ENCODE measurements around the gene ALDH16A1.

ALDH16A1 gene

GRCh38 chr19:49415810-49416200, 37.2 kb upstream of the ALDH16A1 start:
- Histone ChIP-seq H3K4me1 (ENCODE audit: insufficient read depth, low read length) (no peaks in the 10 kb centered on the region), H3K9me3 (ENCODE audit: low read length) (no peaks in the 10 kb centered on the region), H3K9ac (ENCODE audit: low read length) (no peak overlapping the region), H3K27me3 (ENCODE audit: control insufficient read depth in 1 of 2, insufficient read depth in 2 of 2, low read length in 2 of 2) (peaks cover 17 to 37% of the 10 kb centered on the region in 2 donors), H3K4me3 (ENCODE audit: low read depth in 1 of 2, low read length in 2 of 2) (no peak overlapping the region), H3K36me3 (ENCODE audit: insufficient read depth, low read length) (no peaks in the 10 kb centered on the region), H3K27ac (ENCODE audit: low read depth, low read length) (no peak overlapping the region)

DNA sequence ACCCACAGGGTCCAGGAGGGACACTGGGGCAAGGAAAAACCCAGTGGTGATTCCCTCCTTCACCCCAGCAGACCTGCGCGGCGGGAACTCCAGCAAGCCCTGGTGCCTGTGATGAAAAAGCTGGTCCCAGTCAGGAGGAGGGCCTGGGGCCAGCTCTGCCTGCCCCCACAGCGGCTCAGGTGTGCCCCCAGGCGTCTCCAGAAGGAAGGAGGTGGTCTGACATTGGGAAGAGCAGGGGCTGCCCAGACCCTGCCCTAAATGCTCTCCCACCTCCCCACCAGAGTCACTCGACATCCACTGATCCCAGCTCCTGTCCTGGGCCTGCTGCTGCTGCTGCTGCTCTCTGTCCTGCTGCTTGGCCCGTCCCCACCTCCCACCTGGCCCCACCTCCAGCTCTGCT, 35.9 kb upstream of the ALDH16A1 start:
- H3K4me3 ChIP-seq (ENCODE audit: low read depth in 1 of 2, low read length in 2 of 2): no peak overlapping the region
- no peaks in the 10 kb centered on the region for H3K9me3 ChIP-seq (ENCODE audit: low read length)
- H3K36me3 ChIP-seq (ENCODE audit: insufficient read depth, low read length): no peaks in the 10 kb centered on the region
- no peak overlapping the region for H3K9ac ChIP-seq (ENCODE audit: low read length)
- H3K27me3 ChIP-seq (ENCODE audit: control insufficient read depth in 1 of 2, insufficient read depth in 2 of 2, low read length in 2 of 2): peaks cover 28 to 47% of the 10 kb centered on the region in 2 donors
- no peak overlapping the region for H3K27ac ChIP-seq (ENCODE audit: low read depth, low read length)
- H3K4me1 ChIP-seq (ENCODE audit: insufficient read depth, low read length): peaks cover 5% of the 10 kb centered on the region

- H3K9me3 ChIP-seq (ENCODE audit: low read length): no peaks in the 10 kb centered on the region
- H3K27me3 ChIP-seq (ENCODE audit: control insufficient read depth in 1 of 2, insufficient read depth in 2 of 2, low read length in 2 of 2): peaks cover 41 to 61% of the 10 kb centered on the region in 2 donors
- H3K4me1 ChIP-seq (ENCODE audit: insufficient read depth, low read length): peaks cover 11% of the 10 kb centered on the region
- H3K36me3 ChIP-seq (ENCODE audit: insufficient read depth, low read length): no peaks in the 10 kb centered on the region
- H3K4me3 ChIP-seq (ENCODE audit: low read depth in 1 of 2, low read length in 2 of 2): no peak overlapping the region
- H3K27ac ChIP-seq (ENCODE audit: low read depth, low read length): no peak overlapping the region
- no peak overlapping the region for H3K9ac ChIP-seq (ENCODE audit: low read length)
These were observed 34.5 kb upstream of the ALDH16A1 start for GRCh38 chr19:49418511-49418910.

- H3K9me3 ChIP-seq (ENCODE audit: low read length): no peaks in the 10 kb centered on the region
- H3K4me3 ChIP-seq (ENCODE audit: low read depth in 1 of 2, low read length in 2 of 2): no peak overlapping the region
- H3K27ac ChIP-seq (ENCODE audit: low read depth, low read length): no peak overlapping the region
- H3K4me1 ChIP-seq (ENCODE audit: insufficient read depth, low read length): peaks cover 11% of the 10 kb centered on the region
- H3K36me3 ChIP-seq (ENCODE audit: insufficient read depth, low read length): no peaks in the 10 kb centered on the region
- H3K27me3 ChIP-seq (ENCODE audit: control insufficient read depth in 1 of 2, insufficient read depth in 2 of 2, low read length in 2 of 2): peaks cover 46 to 68% of the 10 kb centered on the region in 2 donors
- H3K9ac ChIP-seq (ENCODE audit: low read length): no peak overlapping the region
These were observed 33.9 kb upstream of the ALDH16A1 start for GRCh38 chr19:49419173-49419572.

DNA sequence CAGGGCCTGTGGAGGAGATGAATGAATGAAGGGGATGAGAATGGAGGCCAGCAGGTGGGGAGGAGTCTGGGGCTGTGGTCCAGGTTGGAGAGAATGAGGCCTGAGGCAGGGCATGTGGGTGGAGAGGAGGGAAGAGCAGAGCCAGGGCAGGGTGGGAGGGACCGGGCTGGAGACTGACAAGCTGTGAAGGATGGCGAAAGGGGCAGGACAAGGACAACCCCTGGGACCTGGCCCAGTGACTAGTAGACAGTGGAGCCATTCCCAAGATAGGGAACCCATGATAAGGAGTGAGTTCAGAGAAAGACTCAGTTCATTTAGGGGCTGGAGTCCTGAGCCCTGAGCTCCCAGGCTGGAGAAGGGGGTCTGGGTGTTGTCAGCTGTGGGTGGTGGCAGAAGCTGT, 32.8 kb upstream of the ALDH16A1 start:
- Histone ChIP-seq H3K9ac (ENCODE audit: low read length) (no peak overlapping the region), H3K27me3 (ENCODE audit: control insufficient read depth in 1 of 2, insufficient read depth in 2 of 2, low read length in 2 of 2) (peaks cover 46 to 78% of the 10 kb centered on the region in 2 donors), H3K27ac (ENCODE audit: low read depth, low read length) (no peak overlapping the region), H3K9me3 (ENCODE audit: low read length) (no peaks in the 10 kb centered on the region), H3K4me3 (ENCODE audit: low read depth in 1 of 2, low read length in 2 of 2) (no peak overlapping the region), H3K4me1 (ENCODE audit: insufficient read depth, low read length) (peaks cover 11% of the 10 kb centered on the region), H3K36me3 (ENCODE audit: insufficient read depth, low read length) (no peaks in the 10 kb centered on the region)

GRCh38 chr19:49421039-49421877, 31.8 kb upstream of the ALDH16A1 start:
- no peaks in the 10 kb centered on the region for H3K9me3 ChIP-seq (ENCODE audit: low read length)
- H3K27me3 ChIP-seq (ENCODE audit: control insufficient read depth in 1 of 2, insufficient read depth in 2 of 2, low read length in 2 of 2): peaks cover 56 to 82% of the 10 kb centered on the region in 2 donors
- H3K9ac ChIP-seq (ENCODE audit: low read length): no peak overlapping the region
- no peaks in the 10 kb centered on the region for H3K36me3 ChIP-seq (ENCODE audit: insufficient read depth, low read length)
- H3K4me3 ChIP-seq (ENCODE audit: low read depth in 1 of 2, low read length in 2 of 2): no peak overlapping the region
- H3K4me1 ChIP-seq (ENCODE audit: insufficient read depth, low read length): peaks cover 11% of the 10 kb centered on the region
- H3K27ac ChIP-seq (ENCODE audit: low read depth, low read length): no peak overlapping the region

DNA sequence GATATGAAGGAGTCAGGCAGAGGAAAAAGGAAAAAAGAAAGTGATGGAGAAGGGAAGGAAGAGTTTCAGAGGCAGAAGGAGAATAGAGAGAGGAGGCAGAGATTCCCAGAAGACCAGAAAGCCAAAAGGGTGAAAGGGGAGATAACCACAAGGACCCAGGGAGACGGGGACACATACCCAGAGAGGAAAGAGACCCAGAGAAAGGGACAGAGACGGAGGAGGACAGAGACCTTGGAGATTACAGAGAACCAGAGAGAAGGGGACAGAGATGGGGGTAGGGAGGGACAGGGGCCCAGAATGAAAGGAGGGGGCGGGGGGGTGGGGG, 31.2 kb upstream of the ALDH16A1 start:
- no peaks in the 10 kb centered on the region for H3K36me3 ChIP-seq (ENCODE audit: insufficient read depth, low read length)
- H3K4me3 ChIP-seq (ENCODE audit: low read depth in 1 of 2, low read length in 2 of 2): no peak overlapping the region
- no peak overlapping the region for H3K27ac ChIP-seq (ENCODE audit: low read depth, low read length)
- H3K4me1 ChIP-seq (ENCODE audit: insufficient read depth, low read length): peaks cover 11% of the 10 kb centered on the region
- H3K9me3 ChIP-seq (ENCODE audit: low read length): no peaks in the 10 kb centered on the region
- H3K27me3 ChIP-seq (ENCODE audit: control insufficient read depth in 1 of 2, insufficient read depth in 2 of 2, low read length in 2 of 2): peaks cover 62 to 84% of the 10 kb centered on the region in 2 donors
- no peak overlapping the region for H3K9ac ChIP-seq (ENCODE audit: low read length)

DNA sequence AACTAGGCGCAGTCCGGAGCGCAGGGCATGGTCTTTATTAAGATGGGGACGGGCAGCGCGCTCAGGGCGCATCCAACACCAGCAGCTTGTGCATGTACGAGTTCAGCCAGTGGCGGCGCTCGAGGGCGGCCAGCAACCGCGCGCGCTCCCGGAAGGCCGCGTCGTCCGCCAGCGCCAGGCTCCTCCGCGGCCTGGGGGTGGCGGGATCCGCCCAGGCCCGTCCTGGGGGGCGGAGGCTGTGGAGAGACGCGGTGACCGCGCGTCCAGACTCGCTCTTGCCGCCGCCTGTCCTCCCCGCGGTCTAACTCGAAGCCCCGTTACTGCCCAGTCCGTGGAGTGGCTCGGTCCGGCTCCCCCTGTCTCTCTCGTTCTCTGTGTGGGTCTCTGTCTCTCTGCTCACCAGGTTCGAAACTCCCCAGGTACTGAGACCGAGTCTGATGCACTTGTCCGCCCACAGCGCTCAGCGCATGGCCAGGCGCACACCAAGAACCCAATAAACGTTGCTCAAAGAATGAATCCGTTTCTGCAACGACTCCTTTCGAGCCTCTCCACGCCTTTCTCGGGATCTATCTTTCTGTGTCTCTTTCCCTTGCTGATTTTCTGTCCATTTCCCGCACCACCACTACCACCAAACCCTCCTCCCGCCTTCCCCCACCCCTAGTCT, 30.5 kb upstream of the ALDH16A1 start:
- no peaks in the 10 kb centered on the region for H3K36me3 ChIP-seq (ENCODE audit: insufficient read depth, low read length)
- H3K27ac ChIP-seq (ENCODE audit: low read depth, low read length): no peak overlapping the region
- peaks cover 11% of the 10 kb centered on the region for H3K4me1 ChIP-seq (ENCODE audit: insufficient read depth, low read length)
- no peak overlapping the region for H3K4me3 ChIP-seq (ENCODE audit: low read depth in 1 of 2, low read length in 2 of 2)
- no peaks in the 10 kb centered on the region for H3K9me3 ChIP-seq (ENCODE audit: low read length)
- H3K9ac ChIP-seq (ENCODE audit: low read length): no peak overlapping the region
- peaks cover 69 to 85% of the 10 kb centered on the region in 2 donors for H3K27me3 ChIP-seq (ENCODE audit: control insufficient read depth in 1 of 2, insufficient read depth in 2 of 2, low read length in 2 of 2)

DNA sequence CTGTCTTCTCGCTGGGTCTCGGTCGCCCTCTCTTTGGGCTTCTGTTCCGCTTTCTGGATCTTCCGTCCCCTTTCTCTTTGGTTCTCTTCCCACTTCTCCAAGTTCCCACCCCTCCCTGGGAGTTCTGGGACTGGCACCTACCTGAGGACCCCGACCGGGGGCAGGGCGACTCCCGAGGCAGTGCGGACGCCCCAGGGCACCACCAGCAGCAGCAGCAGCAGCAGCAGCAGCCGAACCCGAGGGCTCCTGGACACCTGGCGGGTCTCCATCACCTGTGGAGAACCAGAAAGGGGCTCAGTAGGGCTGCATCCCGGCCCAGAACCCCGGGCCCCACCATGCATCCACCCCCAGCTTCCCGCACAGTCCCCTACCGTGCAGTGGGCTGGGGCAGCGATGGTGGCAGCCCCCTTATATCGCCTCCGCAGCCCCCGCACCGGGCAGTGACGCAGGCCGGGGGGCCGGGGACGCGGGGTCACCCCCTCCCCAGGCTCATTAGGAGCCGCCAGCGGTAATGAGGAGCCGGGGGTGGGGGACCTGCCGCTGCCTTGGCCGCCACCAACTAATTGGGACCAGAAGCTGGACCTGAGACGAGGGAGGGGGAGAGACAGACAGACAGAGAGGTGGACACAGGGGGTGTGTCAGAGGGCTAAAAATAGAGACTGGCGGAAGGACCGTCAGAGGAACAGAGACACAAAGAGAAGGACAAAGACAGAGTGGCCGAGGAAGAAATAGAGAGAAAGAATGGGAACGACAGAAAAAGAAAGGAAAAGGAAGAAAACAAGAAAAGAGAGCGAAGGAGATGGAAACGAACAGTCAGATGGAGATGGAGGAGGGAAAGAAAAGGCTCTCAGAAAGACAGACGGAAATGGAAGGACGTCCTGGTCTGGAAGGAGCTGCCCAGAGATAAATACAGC, 29.7 kb upstream of the ALDH16A1 start, which contains the start of gene PTH2:
Gene PTH2 (minus strand): TSS at position 371 of the 914 bp plus-strand sequence. CDS start 102 bp downstream, at position 269.
- Histone ChIP-seq H3K4me3 (ENCODE audit: low read depth in 1 of 2, low read length in 2 of 2) (no peak within 1 kb of the TSS), H3K9ac (ENCODE audit: low read length) (no peak within 1 kb of the TSS), H3K9me3 (ENCODE audit: low read length) (no peaks in the 10 kb centered on the region), H3K27ac (ENCODE audit: low read depth, low read length) (no peak within 1 kb of the TSS), H3K4me1 (ENCODE audit: insufficient read depth, low read length) (peaks cover 16% of the 10 kb centered on the region), H3K36me3 (ENCODE audit: insufficient read depth, low read length) (no peaks in the 10 kb centered on the region), H3K27me3 (ENCODE audit: control insufficient read depth in 1 of 2, insufficient read depth in 2 of 2, low read length in 2 of 2) (peaks cover 74 to 93% of the 10 kb centered on the region in 2 donors)

DNA sequence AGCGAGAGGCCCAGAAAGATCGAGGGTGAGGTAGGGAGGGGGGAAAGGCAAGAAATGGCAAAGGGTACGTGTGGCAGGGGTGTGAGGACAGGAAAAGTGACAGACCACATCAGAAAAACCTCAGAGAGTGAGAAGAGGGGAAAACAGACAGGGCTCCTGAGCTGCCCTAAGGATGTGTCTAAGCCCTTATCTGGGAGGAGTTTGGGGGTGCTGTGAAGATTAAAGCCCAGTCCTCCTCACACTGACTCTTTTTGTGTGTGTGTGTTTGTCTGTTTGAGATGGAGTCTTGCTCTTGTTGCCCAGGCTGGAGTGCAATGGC, 29.1 kb upstream of the ALDH16A1 start:
- Histone ChIP-seq H3K27me3 (ENCODE audit: control insufficient read depth in 1 of 2, insufficient read depth in 2 of 2, low read length in 2 of 2) (peaks cover 74 to 97% of the 10 kb centered on the region in 2 donors), H3K4me3 (ENCODE audit: low read depth in 1 of 2, low read length in 2 of 2) (no peak overlapping the region), H3K4me1 (ENCODE audit: insufficient read depth, low read length) (peaks cover 19% of the 10 kb centered on the region), H3K9me3 (ENCODE audit: low read length) (no peaks in the 10 kb centered on the region), H3K27ac (ENCODE audit: low read depth, low read length) (no peak overlapping the region), H3K36me3 (ENCODE audit: insufficient read depth, low read length) (no peaks in the 10 kb centered on the region), H3K9ac (ENCODE audit: low read length) (no peak overlapping the region)

DNA sequence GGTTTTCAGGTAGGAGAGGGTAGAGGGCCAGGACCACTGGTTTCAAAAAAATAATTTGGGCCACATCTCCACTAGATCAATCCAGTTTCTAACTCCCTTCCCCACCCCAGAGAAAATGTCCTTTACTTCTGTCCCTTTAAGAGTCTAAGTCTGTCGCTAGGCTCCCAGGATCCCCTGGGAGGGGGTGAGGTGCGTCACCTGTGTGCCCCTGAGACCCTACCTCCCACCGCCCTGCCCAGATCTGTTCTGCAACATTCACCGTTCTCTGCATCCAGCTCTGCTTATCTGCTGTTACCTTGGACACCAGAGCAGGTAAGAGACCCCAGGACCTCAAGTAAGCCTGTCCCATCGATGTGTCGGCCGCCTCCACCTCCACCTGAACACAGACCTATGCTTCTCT, 27.8 kb upstream of the ALDH16A1 start, which contains the start of gene GFY:
Gene GFY (plus strand): TSS at position 211 of the 400 bp plus-strand sequence. CDS start 1,043 bp downstream, outside the sequence.
- H3K9me3 ChIP-seq (ENCODE audit: low read length): no peaks in the 10 kb centered on the region
- H3K4me3 ChIP-seq (ENCODE audit: low read depth in 1 of 2, low read length in 2 of 2): no peak within 1 kb of the TSS
- H3K9ac ChIP-seq (ENCODE audit: low read length): no peak within 1 kb of the TSS
- H3K4me1 ChIP-seq (ENCODE audit: insufficient read depth, low read length): peaks cover 19% of the 10 kb centered on the region
- peaks cover 67 to 92% of the 10 kb centered on the region in 2 donors for H3K27me3 ChIP-seq (ENCODE audit: control insufficient read depth in 1 of 2, insufficient read depth in 2 of 2, low read length in 2 of 2)
- H3K36me3 ChIP-seq (ENCODE audit: insufficient read depth, low read length): no peaks in the 10 kb centered on the region
- no peak within 1 kb of the TSS for H3K27ac ChIP-seq (ENCODE audit: low read depth, low read length)

All from muscle layer of colon (tissue), 2 donors.